H9 (cell line): ENCODE results near the gene EPN1. TPM values are rescaled to one million over a fixed set of nuclear protein-coding genes. Genes with fewer than 3 reads are reported as not detected.

Source experiments
- DNase-seq: peaks from one replicate; pipeline ENCODE4 v3.0.0-alpha.2; 2017
- H2AFZ ChIP-seq: one replicate; pipeline ENCODE4 v1.6.1; 2013; ENCODE audit warnings: mild to moderate bottlenecking, low read length, control low read depth, moderate library complexity
- H2AK5ac ChIP-seq: 2 replicates; pipeline ENCODE4 v1.6.1; 2013; ENCODE audit warnings: low read length, control low read depth, mixed read lengths; ENCODE audit not compliant: insufficient read length
- H2BK120ac ChIP-seq: one replicate; pipeline ENCODE4 v1.6.1; 2013; ENCODE audit warnings: low read depth, mild to moderate bottlenecking, low read length, control low read depth, inconsistent platforms; ENCODE audit not compliant: poor library complexity, severe bottlenecking
- H2BK12ac ChIP-seq: 2 replicates; pipeline ENCODE4 v1.6.1; 2013; ENCODE audit warnings: low read length, control low read depth, mixed read lengths, low read depth; ENCODE audit not compliant: insufficient read length
- H2BK15ac ChIP-seq: 2 replicates; pipeline ENCODE4 v1.6.1; 2013; ENCODE audit warnings: low read depth, low read length, control low read depth
- H2BK20ac ChIP-seq: one replicate; pipeline ENCODE4 v1.6.1; 2013; ENCODE audit warnings: low read depth, mild to moderate bottlenecking, low read length, control low read depth, inconsistent platforms; ENCODE audit not compliant: poor library complexity, severe bottlenecking
- H2BK5ac ChIP-seq: 2 replicates; pipeline ENCODE4 v1.6.1; 2013; ENCODE audit warnings: low read length, control low read depth, mixed read lengths; ENCODE audit not compliant: insufficient read length
- H3K14ac ChIP-seq: 2 replicates; pipeline ENCODE4 v1.6.1; 2013; ENCODE audit warnings: low read length, control low read depth; ENCODE audit not compliant: insufficient read depth
- H3K18ac ChIP-seq: 2 replicates; pipeline ENCODE4 v1.6.1; 2013; ENCODE audit warnings: low read depth, mild to moderate bottlenecking, mixed read lengths, low read length, control low read depth; ENCODE audit not compliant: insufficient read length
- H3K23ac ChIP-seq: 2 replicates; pipeline ENCODE4 v1.6.1; 2013; ENCODE audit warnings: low read length, control low read depth, mixed read lengths, low read depth; ENCODE audit not compliant: insufficient read length
- H3K23me2 ChIP-seq: 2 replicates; pipeline ENCODE4 v1.6.1; 2013; ENCODE audit warnings: low read depth, mild to moderate bottlenecking, mixed read lengths, low read length, control low read depth; ENCODE audit not compliant: insufficient read length, poor library complexity, severe bottlenecking
- H3K27ac ChIP-seq: 2 replicates; pipeline ENCODE4 v1.5.1; 2013; ENCODE audit warnings: low read length, control low read depth, mixed read lengths, low read depth; ENCODE audit not compliant: insufficient read length
- H3K27me3 ChIP-seq: 2 replicates; pipeline ENCODE4 v1.6.1; 2013; ENCODE audit warnings: low read length, control low read depth, inconsistent platforms; ENCODE audit not compliant: insufficient read depth
- H3K4ac ChIP-seq: 2 replicates; pipeline ENCODE4 v1.6.1; 2013; ENCODE audit warnings: low read depth, mild to moderate bottlenecking, control low read depth, inconsistent platforms, low read length, moderate library complexity
- H3K4me1 ChIP-seq: 2 replicates; pipeline ENCODE4 v1.6.1; 2013; ENCODE audit warnings: low read length, control low read depth, inconsistent platforms; ENCODE audit not compliant: insufficient read depth
- H3K4me2 ChIP-seq: 2 replicates; pipeline ENCODE4 v1.6.1; 2013; ENCODE audit warnings: low read length, control low read depth, mixed read lengths; ENCODE audit not compliant: insufficient read length, insufficient read depth
- H3K56ac ChIP-seq: 2 replicates; pipeline ENCODE4 v1.6.1; 2013; ENCODE audit warnings: low read depth, mild to moderate bottlenecking, mixed read lengths, low read length, control low read depth; ENCODE audit not compliant: insufficient read length
- H3K79me1 ChIP-seq: 2 replicates; pipeline ENCODE4 v1.6.1; 2013; ENCODE audit warnings: low read depth, mild to moderate bottlenecking, moderate library complexity, low read length, control low read depth, inconsistent platforms; ENCODE audit not compliant: insufficient read depth, poor library complexity, severe bottlenecking
- H3K79me2 ChIP-seq: 2 replicates; pipeline ENCODE4 v1.6.1; 2013; ENCODE audit warnings: low read length, control low read depth, inconsistent platforms; ENCODE audit not compliant: insufficient read depth
- H3K9ac ChIP-seq: 2 replicates; pipeline ENCODE4 v1.6.1; 2013; ENCODE audit warnings: low read length, control low read depth, mixed read lengths; ENCODE audit not compliant: insufficient read length; ENCODE audit errors: extremely low read depth
- H3K9me3 ChIP-seq: one replicate; pipeline ENCODE4 v1.6.1; 2013; ENCODE audit warnings: low read depth, low read length, inconsistent platforms; ENCODE audit not compliant: control insufficient read depth
- H3T11ph ChIP-seq: one replicate; pipeline ENCODE4 v1.6.1; 2013; ENCODE audit warnings: mild to moderate bottlenecking, low read length, control low read depth, inconsistent platforms
- H4K20me1 ChIP-seq: one replicate; pipeline ENCODE4 v1.6.1; 2013; ENCODE audit not compliant: control insufficient read depth, insufficient read length, insufficient read depth
- H4K5ac ChIP-seq: 2 replicates; pipeline ENCODE4 v1.6.1; 2013; ENCODE audit warnings: low read depth, mild to moderate bottlenecking, mixed read lengths, low read length, control low read depth; ENCODE audit not compliant: insufficient read length
- H4K8ac ChIP-seq: replicated peaks from 2 replicates; pipeline ENCODE4 v1.6.1; 2013; ENCODE audit warnings: low read length, control low read depth, mixed read lengths, low read depth; ENCODE audit not compliant: insufficient read length
- H4K91ac ChIP-seq: 2 replicates; pipeline ENCODE4 v1.6.1; 2013; ENCODE audit warnings: low read depth, mild to moderate bottlenecking, moderate library complexity, mixed read lengths, low read length, control low read depth; ENCODE audit not compliant: insufficient read length
- H3K27ac Mint-ChIP-seq, 3 experiments: 2 replicates in 2 of 3; 3 replicates in 1 of 3; pipeline ENCODE4 v1.8.0; 2020 to 2021; ENCODE audit warnings: mixed read lengths in 3 of 3, mild to moderate bottlenecking in 1 of 3, moderate library complexity in 1 of 3
- H3K27me3 Mint-ChIP-seq: 2 replicates; pipeline ENCODE4 v1.8.0; 2021; ENCODE audit warnings: low read depth, mild to moderate bottlenecking, moderate library complexity, mixed read lengths
- H3K36me3 Mint-ChIP-seq, 3 experiments: 2 replicates in 2 of 3; 3 replicates in 1 of 3; pipeline ENCODE4 v1.8.0; 2020 to 2021; ENCODE audit warnings: low read depth in 3 of 3, mixed read lengths in 3 of 3; ENCODE audit not compliant: insufficient read depth in 1 of 3
- H3K4me1 Mint-ChIP-seq, 2 experiments: 2 replicates each; pipeline ENCODE4 v1.8.0; 2020; ENCODE audit warnings: mixed read lengths in 2 of 2
- H3K4me3 Mint-ChIP-seq, 2 experiments: 2 replicates in 1 of 2; 3 replicates in 1 of 2; pipeline ENCODE4 v1.8.0; 2020 to 2021; ENCODE audit warnings: mild to moderate bottlenecking in 2 of 2, mixed read lengths in 2 of 2, moderate library complexity in 1 of 2
- H3K9me3 Mint-ChIP-seq, 2 experiments: 2 replicates in 1 of 2; 3 replicates in 1 of 2; pipeline ENCODE4 v1.8.0; 2020; ENCODE audit warnings: mild to moderate bottlenecking in 2 of 2, mixed read lengths in 2 of 2, moderate library complexity in 1 of 2
- CTCF ChIP-seq: fragments of 200-600 bp; sonication (generic); conservative IDR thresholded peaks from 3 replicates; pipeline ENCODE4 v1.8.0; 2021; ENCODE audit warnings: antibody characterized with exemption, mild to moderate bottlenecking
- WGBS: extraction: QIAGEN DNeasy Blood & Tissue Kit; methylation state at CpG from one replicate; pipeline ENCODE4 v1.1.7; 2013; ENCODE audit warnings: missing lambda C conversion rate, low lambda C conversion rate, mixed read lengths; ENCODE audit not compliant: insufficient read length; ENCODE audit errors: extremely low coverage; 5-methylcytosine and 5-hydroxymethylcytosine counted together
- total RNA-seq: library from RNA; stranded (reverse); gene quantifications from 2 replicates; pipeline ENCODE4 v1.2.1, GENCODE V29; 2021

The EPN1 gene
- total RNA-seq, 1 experiment from 2014 or later, result 159 TPM

GRCh38 chr19:55700813-55701212 is 25.8 kb downstream of the EPN1 start:
- Histone ChIP-seq H3K27ac (no peak overlapping the region), H4K5ac (no peak overlapping the region), H2BK12ac (no peak overlapping the region), H3T11ph (no peak overlapping the region), H3K14ac (no peak overlapping the region), H2AK5ac (no peak overlapping the region), H3K79me1 (no peaks in the 10 kb centered on the region), H3K4me2 (no peak overlapping the region), H3K23me2 (no peaks in the 10 kb centered on the region), H2BK15ac (no peak overlapping the region), H3K9me3 (no peaks in the 10 kb centered on the region), H4K91ac (no peak overlapping the region), H3K4ac (no peak overlapping the region), H4K20me1 (no peaks in the 10 kb centered on the region), H3K4me1 (no peaks in the 10 kb centered on the region), H2BK5ac (no peak overlapping the region), H3K23ac (no peak overlapping the region), H2BK20ac (no peak overlapping the region), H3K27me3 (no peaks in the 10 kb centered on the region), H3K18ac (no peak overlapping the region), H2AFZ (no peak overlapping the region), H4K8ac (no peak overlapping the region), H2BK120ac (no peak overlapping the region), H3K79me2 (no peaks in the 10 kb centered on the region), H3K56ac (no peak overlapping the region), H3K9ac (no peak overlapping the region)
- TF ChIP-seq CTCF, result no peak
- H3K27ac Mint-ChIP-seq, result no peak overlapping the region
- H3K36me3 Mint-ChIP-seq, result peaks cover 44 to 77% (median 74%) of the 10 kb centered on the region in 3 experiments
- WGBS, result no CpG with 5 or more reads among the region's 12 CpGs
- H3K4me3 Mint-ChIP-seq, result no peak overlapping the region
- H3K9me3 Mint-ChIP-seq, result peaks cover 23 to 46% of the 10 kb centered on the region in 2 experiments
- H3K4me1 Mint-ChIP-seq, result no peaks in the 10 kb centered on the region
- DNase-seq, result no peak
- H3K27me3 Mint-ChIP-seq, result peaks cover 10% of the 10 kb centered on the region
